Kidney epithelial cell (primary cell): ENCODE measurements around the gene AUH. TPM values are rescaled to one million over a fixed set of nuclear protein-coding genes. Genes with fewer than 3 reads are reported as not detected.

ENCODE experiments used
- DNase-seq: peaks from one replicate; pipeline ENCODE4 v3.0.0-alpha.2; 2010; ENCODE audit warnings: low read depth
- H3K27me3 ChIP-seq: 2 replicates; pipeline ENCODE4 v1.6.0; 2011; ENCODE audit warnings: low read length; ENCODE audit not compliant: control insufficient read depth, insufficient read depth
- H3K36me3 ChIP-seq: 2 replicates; pipeline ENCODE4 v1.5.1; 2011; ENCODE audit warnings: low read length; ENCODE audit not compliant: control insufficient read depth, insufficient read depth
- H3K4me3 ChIP-seq: 2 replicates; pipeline ENCODE4 v1.5.1; 2011; ENCODE audit warnings: low read depth, mild to moderate bottlenecking, control low read depth, low read length
- CTCF ChIP-seq: IDR thresholded peaks from 2 replicates; pipeline ENCODE4 v1.5.1; 2011; ENCODE audit warnings: mild to moderate bottlenecking, moderate library complexity, low read length, control low read depth, inconsistent platforms; ENCODE audit not compliant: insufficient read depth, poor library complexity, severe bottlenecking
- total RNA-seq: library from RNA; depleted of rRNA; stranded (reverse); fragments of >200 nt; gene quantifications from 2 replicates; pipeline ENCODE4 v1.2.3, GENCODE V29; 2015

Gene AUH
- total RNA-seq, 1 donor from 2014 or later, result 11.3 TPM

GRCh38 chr9:91305596-91306295, 56.0 kb downstream of the AUH start:
- no peaks in the 10 kb centered on the region for H3K27me3 ChIP-seq
- no peak for TF ChIP-seq CTCF
- H3K36me3 ChIP-seq, result no peaks in the 10 kb centered on the region
- H3K4me3 ChIP-seq, result no peak overlapping the region
- DNase-seq, result no peak

- TF ChIP-seq CTCF, result no peak
Observed at GRCh38 chr9:91303741-91304415, 57.8 kb downstream of the AUH start.

GRCh38 chr9:91302831-91303230, 58.9 kb downstream of the AUH start:
- Histone ChIP-seq H3K36me3 (no peaks in the 10 kb centered on the region), H3K4me3 (no peak overlapping the region), H3K27me3 (no peaks in the 10 kb centered on the region)
- TF ChIP-seq CTCF, result no peak
- peak; percentile 41 for DNase-seq

More at GRCh38 chr9:91303741-91304415, 57.8 kb downstream of the AUH start:
- no peaks in the 10 kb centered on the region for H3K36me3 ChIP-seq
- no peak for DNase-seq
- no peaks in the 10 kb centered on the region for H3K27me3 ChIP-seq
- no peak overlapping the region for H3K4me3 ChIP-seq

GRCh38 chr9:91301161-91301560, 60.6 kb downstream of the AUH start:
- Histone ChIP-seq H3K36me3 (no peaks in the 10 kb centered on the region), H3K4me3 (no peak overlapping the region), H3K27me3 (no peaks in the 10 kb centered on the region)
- no peak for DNase-seq
- no peak for TF ChIP-seq CTCF

GRCh38 chr9:91298311-91298710, 63.4 kb downstream of the AUH start:
- Histone ChIP-seq H3K4me3 (no peak overlapping the region), H3K27me3 (no peaks in the 10 kb centered on the region), H3K36me3 (no peaks in the 10 kb centered on the region)
- no peak for DNase-seq
- no peak for TF ChIP-seq CTCF
